Measurements from ENCODE around the gene KCTD15.

KCTD15 gene, protein sequence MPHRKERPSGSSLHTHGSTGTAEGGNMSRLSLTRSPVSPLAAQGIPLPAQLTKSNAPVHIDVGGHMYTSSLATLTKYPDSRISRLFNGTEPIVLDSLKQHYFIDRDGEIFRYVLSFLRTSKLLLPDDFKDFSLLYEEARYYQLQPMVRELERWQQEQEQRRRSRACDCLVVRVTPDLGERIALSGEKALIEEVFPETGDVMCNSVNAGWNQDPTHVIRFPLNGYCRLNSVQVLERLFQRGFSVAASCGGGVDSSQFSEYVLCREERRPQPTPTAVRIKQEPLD

DNA sequence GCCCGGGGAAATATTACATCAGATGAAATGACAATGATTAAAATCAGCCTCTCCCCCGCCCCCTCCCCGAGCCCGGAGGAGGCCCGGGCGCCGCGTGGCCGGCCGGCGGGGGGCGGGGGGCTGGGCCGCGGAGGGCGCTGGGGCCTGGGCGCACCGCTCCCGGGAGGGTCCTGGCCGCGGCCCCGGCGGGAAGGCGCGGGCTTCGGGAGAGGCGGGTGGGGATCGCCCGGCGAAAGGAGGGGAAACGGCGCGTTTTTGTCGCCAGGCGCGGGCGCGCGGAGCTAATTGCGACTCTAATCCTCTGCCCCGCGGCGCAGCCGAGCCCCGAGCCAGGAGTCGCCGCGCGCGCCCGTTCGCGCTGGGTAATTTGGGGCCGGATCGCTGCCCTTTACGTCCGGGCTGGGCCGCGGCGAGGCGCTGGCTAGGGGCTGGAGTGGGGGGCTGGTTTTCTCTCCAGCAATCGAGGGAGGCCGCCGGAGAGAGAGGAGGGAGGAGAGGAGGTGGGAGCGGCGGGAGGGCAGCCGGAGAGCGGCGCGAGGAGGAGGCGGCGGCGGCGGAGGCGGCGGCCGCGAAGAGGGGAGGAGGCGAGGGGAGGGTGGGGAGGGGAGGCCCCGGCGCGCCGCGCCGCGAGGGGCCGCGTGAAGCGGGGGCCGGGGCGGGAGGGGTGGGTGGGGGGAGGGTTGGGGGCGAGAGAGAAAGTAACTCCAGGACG is at the start of gene KCTD15:
TSS of gene KCTD15 (plus strand) at position 707 of the 712 bp plus-strand sequence. CDS start 3,585 bp downstream, outside the sequence.
- DNase-seq (ENCODE audit: low read depth): no peak

DNA sequence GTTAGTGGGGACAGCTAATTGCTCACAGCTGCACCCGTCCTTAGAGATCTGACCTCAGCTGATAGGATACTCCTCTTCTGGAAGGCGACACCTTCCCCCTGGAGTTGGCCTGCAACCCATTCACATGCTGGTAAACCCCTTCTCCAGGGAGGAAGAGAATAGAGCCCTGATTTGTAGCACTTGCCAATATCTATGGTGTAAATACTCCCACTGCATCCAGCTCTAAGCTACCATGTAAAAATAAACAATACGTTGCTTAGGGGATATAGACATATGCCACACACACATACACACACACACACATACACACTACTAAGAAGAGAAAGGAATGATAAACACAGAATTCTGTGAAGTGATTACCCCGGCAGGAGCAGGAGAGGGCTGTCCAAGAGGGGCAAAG is 49.4 kb upstream of the KCTD15 start:
- DNase-seq (ENCODE audit: low read depth): no peak

- DNase-seq (ENCODE audit: low read depth): no peak
Measured at GRCh38 chr19:33748231-33748630, 48.4 kb upstream of the KCTD15 start.

DNA sequence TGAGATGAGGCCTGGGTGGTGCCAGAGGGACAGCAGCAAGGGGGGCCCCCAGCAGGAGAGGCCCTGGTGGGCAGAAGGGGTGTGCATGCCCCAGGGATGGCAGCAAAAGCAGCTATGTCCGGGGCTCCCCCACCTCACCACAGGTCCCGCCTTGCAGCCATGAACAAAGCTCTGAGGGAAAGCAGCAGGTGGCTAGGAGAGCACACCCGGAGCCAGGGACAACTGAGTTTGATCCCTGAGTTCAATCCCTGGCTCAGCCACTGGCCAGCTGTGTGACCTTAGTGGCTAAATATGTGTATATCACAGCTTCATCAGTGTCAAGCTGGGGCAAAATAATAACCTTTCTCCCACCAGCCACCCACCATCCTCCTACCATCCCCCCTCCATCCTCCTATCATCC is 47.7 kb upstream of the KCTD15 start:
- no peak for DNase-seq (ENCODE audit: low read depth)

- DNase-seq (ENCODE audit: low read depth): no peak
Measured at GRCh38 chr19:33749619-33750175, 47.0 kb upstream of the KCTD15 start.

DNA sequence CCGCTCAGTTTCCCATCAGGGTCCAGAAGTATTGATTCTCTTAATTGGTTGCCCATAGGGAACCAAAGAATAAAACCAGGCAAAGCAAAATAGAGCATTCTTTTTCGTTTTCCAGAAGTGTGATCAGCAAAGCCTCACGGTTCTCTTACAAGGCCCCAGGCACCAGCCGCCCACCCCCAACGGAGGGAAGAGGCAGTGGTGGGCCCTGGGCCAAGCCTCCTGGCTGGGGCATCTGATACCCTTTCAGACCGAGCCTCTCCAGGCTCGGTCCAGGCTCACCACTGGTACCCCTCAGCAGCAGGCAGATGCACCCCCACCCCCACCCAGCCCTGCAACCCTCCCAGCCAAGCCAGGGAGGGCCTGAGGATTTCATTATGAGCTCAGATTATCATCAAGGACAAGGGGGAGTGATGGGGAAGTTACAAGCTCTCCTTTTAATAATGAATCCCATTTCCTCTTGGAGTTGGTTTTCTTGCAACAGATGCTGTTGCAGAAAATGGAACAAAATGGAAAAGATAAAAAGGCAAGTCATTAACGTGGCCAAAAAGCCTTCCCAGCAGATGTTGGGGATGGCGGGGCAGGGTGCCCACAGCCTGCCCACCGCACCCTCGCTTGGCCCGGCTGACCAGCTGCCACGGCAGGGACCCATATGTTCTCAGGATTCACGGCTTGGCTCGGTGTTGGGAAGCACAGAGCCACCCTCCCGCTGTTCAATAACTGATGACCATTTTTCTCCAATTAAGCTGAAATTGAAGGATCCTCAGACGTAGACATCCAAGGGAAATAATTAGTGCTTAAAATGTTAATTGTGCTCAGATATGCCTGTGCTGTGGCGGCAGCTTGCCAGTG is 45.9 kb upstream of the KCTD15 start:
- no peak for DNase-seq (ENCODE audit: low read depth)

- no peak for DNase-seq (ENCODE audit: low read depth)
Measured at GRCh38 chr19:33751436-33751770, 45.3 kb upstream of the KCTD15 start.

GRCh38 chr19:33752018-33752800 is 44.5 kb upstream of the KCTD15 start:
- DNase-seq (ENCODE audit: low read depth): no peak

GRCh38 chr19:33752945-33753344 is 43.7 kb upstream of the KCTD15 start:
- no peak for DNase-seq (ENCODE audit: low read depth)

DNA sequence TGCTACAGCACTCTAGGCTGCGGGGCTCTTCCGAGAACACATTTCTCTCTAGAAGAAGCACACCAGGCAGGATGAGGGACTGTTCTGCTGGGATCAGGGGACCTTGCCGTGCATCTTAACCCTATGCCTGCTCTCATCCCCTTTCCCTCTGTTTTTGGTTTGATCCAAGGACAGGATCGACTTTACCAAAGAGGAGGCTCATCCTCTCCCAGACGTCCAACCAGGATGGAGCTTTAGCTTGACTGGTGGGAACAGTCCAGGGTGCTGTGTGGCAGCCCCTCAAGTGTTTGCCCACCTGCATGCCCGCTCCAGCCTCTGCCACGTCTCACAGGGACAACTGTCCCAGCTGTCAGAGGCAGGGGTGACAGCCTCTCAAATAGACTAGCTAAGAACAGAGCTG is 42.3 kb upstream of the KCTD15 start:
- no peak for DNase-seq (ENCODE audit: low read depth)

- no peak for DNase-seq (ENCODE audit: low read depth)
Measured at GRCh38 chr19:33755099-33756035, 41.3 kb upstream of the KCTD15 start.

DNA sequence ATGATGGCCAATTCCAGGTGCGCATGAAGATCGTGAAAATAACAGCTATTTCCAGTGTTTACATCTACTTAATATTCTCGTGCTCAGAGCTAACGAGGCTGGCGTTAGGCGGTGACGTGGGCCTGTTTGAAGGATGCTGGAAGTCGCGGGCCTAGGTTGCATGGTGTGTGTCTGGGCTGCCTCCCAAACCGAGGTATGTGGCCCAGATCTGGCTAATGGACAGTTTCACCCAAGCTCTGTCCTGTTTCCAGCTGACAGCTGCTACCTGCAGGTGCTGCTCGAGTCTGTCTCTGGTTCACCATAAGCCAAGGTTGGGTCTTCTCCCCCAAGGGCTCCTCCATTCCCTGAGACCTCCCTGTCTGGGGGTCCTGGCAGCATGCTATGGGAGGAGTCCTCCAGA is 40.5 kb upstream of the KCTD15 start:
- no peak for DNase-seq (ENCODE audit: low read depth)

GRCh38 chr19:33758541-33759013 is 38.1 kb upstream of the KCTD15 start:
- DNase-seq (ENCODE audit: low read depth): no peak

DNA sequence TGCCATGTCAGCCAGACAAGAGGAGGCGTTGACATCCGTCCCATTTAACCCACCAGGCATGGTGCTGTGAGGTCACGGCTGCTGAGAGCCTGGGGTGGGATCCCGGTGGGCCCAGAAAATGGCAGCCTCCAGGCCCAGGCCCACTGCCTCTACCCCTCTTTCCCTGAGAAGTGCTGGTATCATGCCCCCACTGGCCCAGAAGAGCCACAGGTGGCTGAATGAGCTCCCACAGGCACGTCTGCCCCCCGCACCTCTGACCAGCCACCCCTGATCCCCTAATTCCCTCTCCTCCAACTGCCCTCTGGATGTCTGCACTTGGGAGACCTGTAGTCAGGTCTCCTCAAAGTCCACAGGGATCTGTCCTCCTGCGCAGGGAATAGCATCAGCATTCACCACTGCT is 37.3 kb upstream of the KCTD15 start:
- DNase-seq (ENCODE audit: low read depth): no peak

DNA sequence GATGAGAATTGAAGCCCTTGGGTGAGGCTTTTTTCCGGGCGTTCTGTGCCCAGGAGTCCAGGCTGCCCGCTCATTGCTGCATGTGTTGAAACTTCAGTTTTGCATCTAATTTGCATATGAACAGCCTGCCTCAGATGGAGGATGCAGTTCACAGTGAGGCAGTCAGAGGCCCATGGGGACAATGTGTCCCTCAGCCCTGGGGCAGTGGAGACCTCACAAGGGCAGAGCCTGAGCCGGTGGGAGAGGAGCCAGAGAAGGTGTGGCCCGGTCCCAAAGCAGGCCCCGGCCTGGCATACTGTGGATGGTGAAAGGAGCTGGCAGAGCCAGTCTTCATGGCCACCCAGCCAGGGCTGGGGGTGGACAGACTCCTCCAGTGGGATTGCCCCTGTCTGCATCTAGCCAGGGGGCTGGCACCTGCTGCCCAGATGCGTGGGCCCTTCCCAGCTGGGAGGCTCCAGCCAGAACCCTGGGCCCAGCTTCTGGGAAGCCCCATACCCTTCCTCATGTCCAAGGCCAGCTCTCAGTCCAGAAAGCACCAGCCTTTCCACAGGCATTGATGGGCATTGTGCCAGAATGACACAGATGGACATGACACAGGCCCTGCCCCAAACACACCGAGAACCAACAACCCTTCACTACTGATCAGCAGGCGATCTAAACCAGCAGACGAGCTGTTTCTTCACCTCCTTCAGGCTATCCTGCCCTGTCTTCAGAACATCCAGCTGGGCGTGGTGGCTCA is 32.9 kb upstream of the KCTD15 start:
- no peak for DNase-seq (ENCODE audit: low read depth)

GRCh38 chr19:33766623-33767022 is 30.0 kb upstream of the KCTD15 start:
- DNase-seq (ENCODE audit: low read depth): no peak

DNA sequence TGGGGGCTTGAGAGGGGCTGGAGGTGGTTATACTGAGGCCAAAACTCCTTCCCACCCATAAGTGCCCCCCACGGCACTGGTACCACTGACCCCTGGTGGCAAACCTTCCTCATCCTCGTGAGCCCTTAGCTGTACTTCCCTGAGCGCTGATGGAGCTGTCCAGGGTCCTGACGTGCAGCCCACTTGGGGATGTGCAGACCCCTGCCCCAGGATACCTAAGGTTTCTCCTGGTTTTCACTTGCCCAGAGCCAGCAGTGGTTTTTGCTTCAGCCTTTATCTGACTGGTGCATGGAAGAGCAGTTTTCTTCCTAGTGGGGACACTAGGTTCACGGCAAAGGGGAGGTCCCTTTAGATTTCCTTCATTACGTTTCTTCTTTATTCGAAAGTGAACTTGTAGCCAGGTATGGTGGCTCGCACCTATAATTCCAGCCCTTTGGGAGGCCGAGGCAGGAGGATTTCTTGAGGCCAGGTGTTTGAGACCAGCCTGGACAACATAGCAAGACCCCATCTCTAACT is 28.7 kb upstream of the KCTD15 start:
- no peak for DNase-seq (ENCODE audit: low read depth)

DNA sequence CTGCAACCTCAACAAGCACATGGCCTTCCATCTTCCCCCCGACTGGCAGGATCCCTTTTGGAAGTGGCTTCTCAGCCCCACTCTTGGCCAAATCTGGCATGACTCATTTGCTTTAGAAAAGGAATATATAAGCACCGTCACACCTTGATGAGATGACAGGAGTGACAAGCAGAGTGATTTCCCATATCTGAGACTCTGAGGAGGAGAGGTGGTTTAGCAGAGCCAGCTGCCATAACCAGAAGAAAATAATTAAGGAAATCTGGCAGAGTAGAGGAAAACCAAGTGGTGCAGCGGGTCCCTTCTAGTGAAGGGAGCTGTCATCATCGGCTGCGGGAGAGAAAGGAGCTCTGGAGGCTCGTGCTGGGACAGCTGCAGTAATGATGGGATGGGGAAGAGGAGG is 27.5 kb upstream of the KCTD15 start:
- no peak for DNase-seq (ENCODE audit: low read depth)

- DNase-seq (ENCODE audit: low read depth): no peak
Measured at GRCh38 chr19:33770107-33770506, 26.6 kb upstream of the KCTD15 start.
